HepG2 (cell line): ENCODE results near the gene ZC3H4. TPM values are rescaled to one million over a fixed set of nuclear protein-coding genes. Genes with fewer than 3 reads are reported as not detected.
A peak's percentile ranks its signal among the peaks of the same experiment; 100 is the strongest.

Experiments
- ATF1 ChIP-seq: IDR thresholded peaks from 2 replicates; pipeline ENCODE4 v1.6.1; 2016; ENCODE audit warnings: mild to moderate bottlenecking, control low read depth
- CREM ChIP-seq, 2 experiments: sonication (generic) in 1 of 2; formaldehyde crosslinking in 1 of 2; IDR thresholded peaks; 2 replicates each; pipeline versions ENCODE4 v1.4.0 to v1.6.1; 2016 to 2020; ENCODE audit warnings: antibody characterized with exemption in 1 of 2, mild to moderate bottlenecking in 1 of 2, missing genetic modification reagents in 1 of 2
- GATAD2A ChIP-seq: IDR thresholded peaks from 2 replicates; pipeline ENCODE4 v1.6.1; 2016
- JUND ChIP-seq: sonication (generic); formaldehyde crosslinking; IDR thresholded peaks from 2 replicates; pipeline ENCODE4 v1.8.0; 2022; ENCODE audit warnings: mild to moderate bottlenecking, missing genetic modification reagents
- ONECUT2 ChIP-seq: sonication (generic); formaldehyde crosslinking; IDR thresholded peaks from 2 replicates; pipeline ENCODE4 v1.4.0; 2020; ENCODE audit warnings: missing genetic modification reagents
- RAD21 ChIP-seq: fragments of 450-650 bp; formaldehyde crosslinking; IDR thresholded peaks from 2 replicates; pipeline ENCODE4 v1.5.0; 2020; ENCODE audit warnings: mild to moderate bottlenecking
- SATB2 ChIP-seq: sonication (generic); formaldehyde crosslinking; IDR thresholded peaks from 2 replicates; pipeline ENCODE4 v1.5.0; 2020; ENCODE audit warnings: missing genetic modification reagents
- SMC3 ChIP-seq: IDR thresholded peaks from 2 replicates; pipeline ENCODE4 v1.6.1; 2011; ENCODE audit warnings: low read length, improper control_type of control experiment
- TBX3 ChIP-seq: fragments of 450-650 bp; IDR thresholded peaks from 2 replicates; pipeline ENCODE4 v1.6.1; 2017; ENCODE audit warnings: antibody characterized with exemption, mild to moderate bottlenecking, inconsistent platforms, borderline replicate concordance
- ZBTB49 ChIP-seq: sonication (generic); formaldehyde crosslinking; IDR thresholded peaks from 2 replicates; pipeline ENCODE4 v1.4.0; 2020; ENCODE audit warnings: missing genetic modification reagents, borderline replicate concordance
- ZFP36 ChIP-seq: fragments of 150-350 bp; IDR thresholded peaks from 2 replicates; pipeline ENCODE4 v1.6.1; 2018; ENCODE audit warnings: borderline replicate concordance, low read length, low read depth; ENCODE audit not compliant: partially characterized antibody
- ZKSCAN1 ChIP-seq: fragments of 150-350 bp; IDR thresholded peaks from 2 replicates; pipeline ENCODE4 v1.6.1; 2014; ENCODE audit warnings: low read length
- ZNF124 ChIP-seq: sonication (generic); formaldehyde crosslinking; IDR thresholded peaks from 2 replicates; pipeline ENCODE4 v1.4.0; 2020; ENCODE audit warnings: missing genetic modification reagents
- ZNF296 ChIP-seq: sonication (generic); formaldehyde crosslinking; conservative IDR thresholded peaks from 2 replicates; pipeline ENCODE4 v1.5.0; 2020; ENCODE audit warnings: mild to moderate bottlenecking, missing genetic modification reagents
- ZNF382 ChIP-seq: sonication (generic); formaldehyde crosslinking; IDR thresholded peaks from 2 replicates; pipeline ENCODE4 v1.5.0; 2020; ENCODE audit warnings: missing genetic modification reagents, mild to moderate bottlenecking, borderline replicate concordance
- ZNF670 ChIP-seq: sonication (generic); formaldehyde crosslinking; IDR thresholded peaks from 2 replicates; pipeline ENCODE4 v1.8.0; 2022; ENCODE audit warnings: mild to moderate bottlenecking, missing genetic modification reagents, borderline replicate concordance
- ZNF691 ChIP-seq: sonication (generic); formaldehyde crosslinking; IDR thresholded peaks from 2 replicates; pipeline ENCODE4 v1.4.0; 2020; ENCODE audit warnings: missing genetic modification reagents, low read depth, mild to moderate bottlenecking, borderline replicate concordance
- ZSCAN25 ChIP-seq: sonication (generic); formaldehyde crosslinking; IDR thresholded peaks from 2 replicates; pipeline ENCODE4 v1.8.0; 2022; ENCODE audit warnings: mild to moderate bottlenecking, missing genetic modification reagents
- polyA plus RNA-seq, 8 experiments: library from polyadenylated mRNA; depleted of rRNA in 3 of 8; stranded (reverse) in 7 of 8; unstranded in 1 of 8; fragments of >200 nt; fragmentation: Illumina TruSeq in 4 of 8; extraction: Trizol in 4 of 8; gene quantifications; 2 replicates each; pipeline versions ENCODE4 v1.2.1 to v1.2.3, GENCODE V29; 2011 to 2016; ENCODE audit warnings: low read depth in 4 of 8, missing spikeins in 1 of 8, mixed read lengths in 1 of 8; ENCODE audit not compliant: insufficient read depth in 1 of 8
- total RNA-seq, 5 experiments: library from RNA; depleted of rRNA; stranded (reverse); fragments of >200 nt; fragmentation: Illumina TruSeq; extraction: Trizol; gene quantifications; 2 replicates each; pipeline ENCODE4 v1.2.3, GENCODE V29; 2016; ENCODE audit warnings: low read depth in 1 of 5
- TF ChIP-seq, protein P1 (sequence below): sonication (generic); formaldehyde crosslinking; conservative IDR thresholded peaks from 2 replicates; pipeline ENCODE4 v1.8.0; 2022; ENCODE audit warnings: mild to moderate bottlenecking, moderate library complexity, missing genetic modification reagents
- TF ChIP-seq, protein P2 (sequence below): sonication (generic); formaldehyde crosslinking; IDR thresholded peaks from 2 replicates; pipeline ENCODE4 v1.5.1; 2020; ENCODE audit warnings: missing genetic modification reagents, mild to moderate bottlenecking, borderline replicate concordance
- TF ChIP-seq, protein P3 (sequence below): sonication (generic); formaldehyde crosslinking; IDR thresholded peaks from 2 replicates; pipeline ENCODE4 v1.4.0; 2020; ENCODE audit warnings: mild to moderate bottlenecking, missing genetic modification reagents

ZC3H4 gene
- total and polyA plus RNA-seq, 2 of the 13 experiments (the other 11 are each of a cell fraction or from before 2014, with no cell fraction given), result 1.8 to 10.7 TPM

DNA sequence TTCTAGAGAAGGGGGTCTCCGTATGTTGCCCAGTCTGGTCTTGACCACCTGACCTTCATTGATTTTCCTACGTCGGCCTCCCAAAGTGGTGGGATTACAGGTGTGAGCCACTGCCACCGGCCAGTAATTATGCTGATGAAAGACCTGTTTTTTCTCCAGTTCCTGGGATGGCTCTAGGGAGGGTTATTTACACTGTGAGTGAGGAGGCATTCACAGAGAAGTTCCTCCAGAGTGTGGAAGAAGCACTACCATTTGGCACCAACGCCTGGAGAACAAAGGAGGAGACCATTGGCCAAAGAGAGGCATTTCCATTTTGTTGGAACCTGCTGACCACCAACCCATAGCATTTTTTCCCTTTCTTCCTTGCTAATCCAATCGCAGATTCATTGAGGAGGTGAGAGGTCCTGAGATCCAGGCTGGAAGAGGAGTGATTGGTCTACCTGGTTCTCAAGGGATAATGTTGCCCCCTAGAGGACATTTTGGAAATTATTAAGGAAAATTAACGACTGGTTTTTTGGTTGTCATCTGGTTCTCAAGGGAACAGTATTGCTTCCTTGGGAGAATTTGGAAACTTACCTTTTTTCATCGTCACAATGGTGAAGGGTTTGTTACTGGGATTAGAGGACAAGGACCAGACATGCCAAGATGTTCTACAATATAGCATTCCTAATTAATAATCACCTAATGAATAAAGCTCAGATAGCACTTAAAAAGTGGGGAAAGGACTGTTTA, 11.5 kb upstream of the ZC3H4 start (continued):
- no peak for TF ChIP-seq ZBTB49 (CRISPR knock-in tag)
- TF ChIP-seq, protein P1, sequence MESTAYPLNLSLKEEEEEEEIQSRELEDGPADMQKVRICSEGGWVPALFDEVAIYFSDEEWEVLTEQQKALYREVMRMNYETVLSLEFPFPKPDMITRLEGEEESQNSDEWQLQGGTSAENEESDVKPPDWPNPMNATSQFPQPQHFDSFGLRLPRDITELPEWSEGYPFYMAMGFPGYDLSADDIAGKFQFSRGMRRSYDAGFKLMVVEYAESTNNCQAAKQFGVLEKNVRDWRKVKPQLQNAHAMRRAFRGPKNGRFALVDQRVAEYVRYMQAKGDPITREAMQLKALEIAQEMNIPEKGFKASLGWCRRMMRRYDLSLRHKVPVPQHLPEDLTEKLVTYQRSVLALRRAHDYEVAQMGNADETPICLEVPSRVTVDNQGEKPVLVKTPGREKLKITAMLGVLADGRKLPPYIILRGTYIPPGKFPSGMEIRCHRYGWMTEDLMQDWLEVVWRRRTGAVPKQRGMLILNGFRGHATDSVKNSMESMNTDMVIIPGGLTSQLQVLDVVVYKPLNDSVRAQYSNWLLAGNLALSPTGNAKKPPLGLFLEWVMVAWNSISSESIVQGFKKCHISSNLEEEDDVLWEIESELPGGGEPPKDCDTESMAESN (CRISPR knock-in tag), result no peak
- TF ChIP-seq ZNF124, result no peak
- TF ChIP-seq RAD21 (CRISPR knock-in tag), result peak; percentile 82
- peak; percentile 34; the same call in 1 of the 2 replicates for TF ChIP-seq ONECUT2
- TF ChIP-seq, protein P2, sequence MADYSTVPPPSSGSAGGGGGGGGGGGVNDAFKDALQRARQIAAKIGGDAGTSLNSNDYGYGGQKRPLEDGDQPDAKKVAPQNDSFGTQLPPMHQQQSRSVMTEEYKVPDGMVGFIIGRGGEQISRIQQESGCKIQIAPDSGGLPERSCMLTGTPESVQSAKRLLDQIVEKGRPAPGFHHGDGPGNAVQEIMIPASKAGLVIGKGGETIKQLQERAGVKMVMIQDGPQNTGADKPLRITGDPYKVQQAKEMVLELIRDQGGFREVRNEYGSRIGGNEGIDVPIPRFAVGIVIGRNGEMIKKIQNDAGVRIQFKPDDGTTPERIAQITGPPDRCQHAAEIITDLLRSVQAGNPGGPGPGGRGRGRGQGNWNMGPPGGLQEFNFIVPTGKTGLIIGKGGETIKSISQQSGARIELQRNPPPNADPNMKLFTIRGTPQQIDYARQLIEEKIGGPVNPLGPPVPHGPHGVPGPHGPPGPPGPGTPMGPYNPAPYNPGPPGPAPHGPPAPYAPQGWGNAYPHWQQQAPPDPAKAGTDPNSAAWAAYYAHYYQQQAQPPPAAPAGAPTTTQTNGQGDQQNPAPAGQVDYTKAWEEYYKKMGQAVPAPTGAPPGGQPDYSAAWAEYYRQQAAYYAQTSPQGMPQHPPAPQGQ (CRISPR knock-in tag), result no peak
- TF ChIP-seq ZNF670 (CRISPR knock-in tag), result no peak
- no peak for TF ChIP-seq ATF1 (CRISPR knock-in tag)
- TF ChIP-seq CREM (IDR thresholded peaks at IDR 0.05), result no peak
- TF ChIP-seq CREM (CRISPR knock-in tag; IDR thresholded peaks at IDR 0.05), result no peak
- no peak for TF ChIP-seq JUND (CRISPR knock-in tag)
- TF ChIP-seq ZFP36, result no peak
- TF ChIP-seq ZNF691 (CRISPR knock-in tag), result no peak
- TF ChIP-seq ZSCAN25 (CRISPR knock-in tag), result no peak
- peak; percentile 38 for TF ChIP-seq GATAD2A (CRISPR knock-in tag)
- peak; percentile 88 for TF ChIP-seq SMC3
- TF ChIP-seq ZNF382 (CRISPR knock-in tag), result no peak
- no peak for TF ChIP-seq TBX3
- no peak for TF ChIP-seq SATB2 (CRISPR knock-in tag)
- no peak for TF ChIP-seq ZNF296 (CRISPR knock-in tag)
- TF ChIP-seq, protein P3, sequence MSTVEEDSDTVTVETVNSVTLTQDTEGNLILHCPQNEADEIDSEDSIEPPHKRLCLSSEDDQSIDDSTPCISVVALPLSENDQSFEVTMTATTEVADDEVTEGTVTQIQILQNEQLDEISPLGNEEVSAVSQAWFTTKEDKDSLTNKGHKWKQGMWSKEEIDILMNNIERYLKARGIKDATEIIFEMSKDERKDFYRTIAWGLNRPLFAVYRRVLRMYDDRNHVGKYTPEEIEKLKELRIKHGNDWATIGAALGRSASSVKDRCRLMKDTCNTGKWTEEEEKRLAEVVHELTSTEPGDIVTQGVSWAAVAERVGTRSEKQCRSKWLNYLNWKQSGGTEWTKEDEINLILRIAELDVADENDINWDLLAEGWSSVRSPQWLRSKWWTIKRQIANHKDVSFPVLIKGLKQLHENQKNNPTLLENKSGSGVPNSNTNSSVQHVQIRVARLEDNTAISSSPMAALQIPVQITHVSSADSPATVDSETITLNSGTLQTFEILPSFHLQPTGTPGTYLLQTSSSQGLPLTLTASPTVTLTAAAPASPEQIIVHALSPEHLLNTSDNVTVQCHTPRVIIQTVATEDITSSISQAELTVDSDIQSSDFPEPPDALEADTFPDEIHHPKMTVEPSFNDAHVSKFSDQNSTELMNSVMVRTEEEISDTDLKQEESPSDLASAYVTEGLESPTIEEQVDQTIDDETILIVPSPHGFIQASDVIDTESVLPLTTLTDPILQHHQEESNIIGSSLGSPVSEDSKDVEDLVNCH (CRISPR knock-in tag), result no peak
- TF ChIP-seq ZKSCAN1, result no peak
